Smooth muscle cell (in vitro differentiated cells): ENCODE measurements around the gene KPTN. TPM values are rescaled to one million over a fixed set of nuclear protein-coding genes. Genes with fewer than 3 reads are reported as not detected.

ENCODE experiments used
- DNase-seq: peaks from one replicate; lab custom pipeline; 2025; ENCODE audit not compliant: unreplicated experiment; lab: John Stamatoyannopoulos, UW
- H2AFZ ChIP-seq: fragments of 200-600 bp; sonication (generic); 2 replicates; pipeline ENCODE4 v1.6.0; 2016; ENCODE audit warnings: antibody characterized with exemption, low read depth, mild to moderate bottlenecking
- H3F3A ChIP-seq: fragments of 200-600 bp; sonication (generic); 2 replicates; pipeline ENCODE4 v1.6.0; 2017; ENCODE audit warnings: antibody characterized with exemption, low read depth
- H3K27ac ChIP-seq: fragments of 200-600 bp; sonication (generic); 2 replicates; pipeline ENCODE4 v1.5.1; 2016; ENCODE audit warnings: low read depth, mild to moderate bottlenecking
- H3K27me3 ChIP-seq: fragments of 200-600 bp; sonication (generic); 2 replicates; pipeline ENCODE4 v1.6.1; 2016; ENCODE audit warnings: low read depth, mild to moderate bottlenecking
- H3K36me3 ChIP-seq: fragments of 200-600 bp; sonication (generic); 2 replicates; pipeline ENCODE4 v1.5.1; 2016; ENCODE audit warnings: low read depth
- H3K4me1 ChIP-seq: fragments of 200-600 bp; sonication (generic); 2 replicates; pipeline ENCODE4 v1.5.1; 2016; ENCODE audit warnings: low read depth
- H3K4me2 ChIP-seq: fragments of 200-600 bp; sonication (generic); 2 replicates; pipeline ENCODE4 v1.6.0; 2016; ENCODE audit warnings: mild to moderate bottlenecking
- H3K4me3 ChIP-seq: fragments of 200-600 bp; sonication (generic); 2 replicates; pipeline ENCODE4 v1.5.1; 2016; ENCODE audit warnings: mild to moderate bottlenecking
- H3K79me2 ChIP-seq: fragments of 200-600 bp; sonication (generic); 2 replicates; pipeline ENCODE4 v1.6.0; 2016; ENCODE audit warnings: low read depth, mild to moderate bottlenecking
- H3K9ac ChIP-seq: fragments of 200-600 bp; sonication (generic); 2 replicates; pipeline ENCODE4 v1.6.0; 2016; ENCODE audit warnings: low read depth
- H3K9me3 ChIP-seq: fragments of 200-600 bp; sonication (generic); replicated peaks from 2 replicates; pipeline ENCODE4 v1.5.1; 2016; ENCODE audit warnings: low read depth
- H4K20me1 ChIP-seq: fragments of 200-600 bp; sonication (generic); 2 replicates; pipeline ENCODE4 v1.6.0; 2016; ENCODE audit warnings: low read depth
- WGBS: methylation state at CpG from one replicate; pipeline ENCODE4 v1.1.7; 2016; ENCODE audit warnings: low lambda C conversion rate; 5-methylcytosine and 5-hydroxymethylcytosine counted together
- polyA plus RNA-seq: library from polyadenylated mRNA; unstranded; fragments of >200 nt; fragmentation: Nextera tagmentation; extraction: Ambion mirVana; gene quantifications from 2 replicates; pipeline ENCODE4 v1.2.1, GENCODE V29; 2016
- total RNA-seq: library from RNA; depleted of rRNA; stranded (reverse); fragments of >200 nt; gene quantifications from 2 replicates; pipeline ENCODE4 v1.2.3, GENCODE V29; 2014
- TF ChIP-seq, protein P1 (sequence below): fragments of 200-600 bp; sonication (generic); IDR thresholded peaks from 2 replicates; pipeline ENCODE4 v1.5.1; 2017; ENCODE audit warnings: borderline replicate concordance, mild to moderate bottlenecking, antibody characterized with exemption; ENCODE audit not compliant: insufficient read depth, poor library complexity, severe bottlenecking

Gene KPTN
- total and polyA plus RNA-seq, 2 experiments from 2014 or later, result 10.6 to 12.2 TPM

GRCh38 chr19:47485210-47485609, 1.2 kb upstream of the KPTN start:
- H2AFZ ChIP-seq, result no peak overlapping the region
- H3K4me2 ChIP-seq, result peak overlapping the region; percentile 95
- H3K9me3 ChIP-seq, result no peaks in the 10 kb centered on the region
- no peak for DNase-seq
- no peaks in the 10 kb centered on the region for H3K4me1 ChIP-seq
- H3F3A ChIP-seq, result peaks cover 4% of the 10 kb centered on the region
- no peak overlapping the region for H3K4me3 ChIP-seq
- H3K27me3 ChIP-seq, result no peaks in the 10 kb centered on the region
- TF ChIP-seq, protein P1, sequence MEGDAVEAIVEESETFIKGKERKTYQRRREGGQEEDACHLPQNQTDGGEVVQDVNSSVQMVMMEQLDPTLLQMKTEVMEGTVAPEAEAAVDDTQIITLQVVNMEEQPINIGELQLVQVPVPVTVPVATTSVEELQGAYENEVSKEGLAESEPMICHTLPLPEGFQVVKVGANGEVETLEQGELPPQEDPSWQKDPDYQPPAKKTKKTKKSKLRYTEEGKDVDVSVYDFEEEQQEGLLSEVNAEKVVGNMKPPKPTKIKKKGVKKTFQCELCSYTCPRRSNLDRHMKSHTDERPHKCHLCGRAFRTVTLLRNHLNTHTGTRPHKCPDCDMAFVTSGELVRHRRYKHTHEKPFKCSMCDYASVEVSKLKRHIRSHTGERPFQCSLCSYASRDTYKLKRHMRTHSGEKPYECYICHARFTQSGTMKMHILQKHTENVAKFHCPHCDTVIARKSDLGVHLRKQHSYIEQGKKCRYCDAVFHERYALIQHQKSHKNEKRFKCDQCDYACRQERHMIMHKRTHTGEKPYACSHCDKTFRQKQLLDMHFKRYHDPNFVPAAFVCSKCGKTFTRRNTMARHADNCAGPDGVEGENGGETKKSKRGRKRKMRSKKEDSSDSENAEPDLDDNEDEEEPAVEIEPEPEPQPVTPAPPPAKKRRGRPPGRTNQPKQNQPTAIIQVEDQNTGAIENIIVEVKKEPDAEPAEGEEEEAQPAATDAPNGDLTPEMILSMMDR, result no peak
- H3K9ac ChIP-seq, result no peak overlapping the region
- no peaks in the 10 kb centered on the region for H3K79me2 ChIP-seq
- no peaks in the 10 kb centered on the region for H4K20me1 ChIP-seq
- no peaks in the 10 kb centered on the region for H3K36me3 ChIP-seq
- H3K27ac ChIP-seq, result no peak overlapping the region
- 94% methylated on average over 6 of the region's 6 CpGs for WGBS

DNA sequence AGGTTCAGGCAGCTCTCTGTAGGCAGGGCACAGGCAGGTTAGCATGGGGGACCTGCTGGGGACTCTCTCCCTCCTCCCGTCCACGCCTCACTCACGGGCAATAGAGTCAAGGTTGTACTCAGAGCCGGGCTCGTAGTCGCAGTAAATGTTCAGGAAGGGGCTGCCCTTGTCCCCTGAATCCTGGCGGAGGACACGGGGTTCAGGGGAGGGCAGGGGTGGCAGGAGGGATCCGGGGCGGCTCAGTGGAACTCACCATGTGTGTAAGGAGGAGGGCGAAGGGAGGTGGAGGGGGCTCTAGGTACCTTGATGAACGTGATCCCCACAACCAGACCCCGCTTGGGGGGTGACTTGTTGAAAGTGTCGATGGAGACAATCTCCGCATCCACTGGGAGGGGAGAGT, 819 bp downstream of the KPTN start:
- DNase-seq, result no peak
- H2AFZ ChIP-seq, result no peak overlapping the region
- H3K4me1 ChIP-seq, result no peaks in the 10 kb centered on the region
- no peak overlapping the region for H3K9ac ChIP-seq
- peak overlapping the region; percentile 95 for H3K4me2 ChIP-seq
- no peaks in the 10 kb centered on the region for H4K20me1 ChIP-seq
- no peaks in the 10 kb centered on the region for H3K9me3 ChIP-seq
- no peaks in the 10 kb centered on the region for H3K79me2 ChIP-seq
- WGBS, result 93% methylated on average over 15 of the region's 15 CpGs
- no peak overlapping the region for H3K27ac ChIP-seq
- H3K36me3 ChIP-seq, result no peaks in the 10 kb centered on the region
- H3K27me3 ChIP-seq, result no peaks in the 10 kb centered on the region
- H3K4me3 ChIP-seq, result peak overlapping the region; percentile 79
- H3F3A ChIP-seq, result peaks cover 4% of the 10 kb centered on the region
- TF ChIP-seq, protein P1, result no peak

DNA sequence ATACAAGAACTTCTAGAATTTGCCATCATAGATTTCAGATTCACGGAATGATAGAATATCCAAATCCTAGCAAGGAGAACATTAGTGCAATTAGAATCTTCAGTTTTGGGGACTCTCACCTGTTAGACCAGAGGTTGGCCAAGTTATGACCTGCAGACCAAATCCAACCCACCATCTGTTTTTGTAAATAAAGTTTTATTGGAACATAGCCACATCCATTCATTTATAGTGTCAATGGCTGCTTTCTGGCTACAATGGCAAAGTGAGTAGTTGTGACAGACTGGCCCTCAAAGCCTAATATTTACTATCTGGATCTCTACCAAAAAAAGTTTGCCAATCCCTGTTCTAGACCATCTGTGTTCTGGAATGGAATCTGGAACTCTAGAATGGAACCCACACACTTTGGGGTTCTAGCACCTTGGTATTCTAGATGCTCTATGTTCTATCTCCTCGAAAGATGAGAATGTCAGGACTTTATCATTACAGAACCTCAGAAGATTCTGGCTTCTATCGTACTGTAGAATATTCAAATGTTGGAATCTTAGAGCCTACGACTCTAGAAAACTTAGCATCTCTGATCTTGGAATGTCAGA, 2.5 kb downstream of the KPTN start:
- Histone ChIP-seq H3K4me1 (no peaks in the 10 kb centered on the region), H4K20me1 (no peaks in the 10 kb centered on the region), H3K79me2 (no peaks in the 10 kb centered on the region), H3K36me3 (no peaks in the 10 kb centered on the region), H3K9me3 (no peaks in the 10 kb centered on the region), H3K4me3 (no peak overlapping the region), H3F3A (peaks cover 4% of the 10 kb centered on the region), H3K4me2 (no peak overlapping the region), H3K9ac (no peak overlapping the region), H3K27ac (no peak overlapping the region), H3K27me3 (no peaks in the 10 kb centered on the region), H2AFZ (no peak overlapping the region)
- DNase-seq, result no peak
- WGBS, result 97% methylated on average over 4 of the region's 4 CpGs
- TF ChIP-seq, protein P1, result no peak

GRCh38 chr19:47480658-47481057, 3.4 kb downstream of the KPTN start:
- Histone ChIP-seq H3K27me3 (no peaks in the 10 kb centered on the region), H3K9ac (no peak overlapping the region), H4K20me1 (no peaks in the 10 kb centered on the region), H3K79me2 (no peaks in the 10 kb centered on the region), H3K36me3 (no peaks in the 10 kb centered on the region), H3K4me2 (peak overlapping the region; percentile 63), H3F3A (peaks cover 4% of the 10 kb centered on the region), H3K9me3 (no peaks in the 10 kb centered on the region), H3K4me3 (no peak overlapping the region), H2AFZ (no peak overlapping the region), H3K4me1 (no peaks in the 10 kb centered on the region), H3K27ac (no peak overlapping the region)
- TF ChIP-seq, protein P1, result no peak
- DNase-seq, result no peak
- 86% methylated on average over 16 of the region's 16 CpGs for WGBS
